Smooth muscle cell (in vitro differentiated cells): Measurements from ENCODE around the gene PTP4A2. TPM values are rescaled to one million over a fixed set of nuclear protein-coding genes. Genes with fewer than 3 reads are reported as not detected.

Experiments
- DNase-seq: peaks from one replicate; lab custom pipeline; 2025; ENCODE audit not compliant: unreplicated experiment; lab: John Stamatoyannopoulos, UW
- H2AFZ ChIP-seq: fragments of 200-600 bp; sonication (generic); 2 replicates; pipeline ENCODE4 v1.6.0; 2016; ENCODE audit warnings: antibody characterized with exemption, low read depth, mild to moderate bottlenecking
- H3F3A ChIP-seq: fragments of 200-600 bp; sonication (generic); 2 replicates; pipeline ENCODE4 v1.6.0; 2017; ENCODE audit warnings: antibody characterized with exemption, low read depth
- H3K27ac ChIP-seq: fragments of 200-600 bp; sonication (generic); 2 replicates; pipeline ENCODE4 v1.5.1; 2016; ENCODE audit warnings: low read depth, mild to moderate bottlenecking
- H3K27me3 ChIP-seq: fragments of 200-600 bp; sonication (generic); 2 replicates; pipeline ENCODE4 v1.6.1; 2016; ENCODE audit warnings: low read depth, mild to moderate bottlenecking
- H3K36me3 ChIP-seq: fragments of 200-600 bp; sonication (generic); 2 replicates; pipeline ENCODE4 v1.5.1; 2016; ENCODE audit warnings: low read depth
- H3K4me1 ChIP-seq: fragments of 200-600 bp; sonication (generic); 2 replicates; pipeline ENCODE4 v1.5.1; 2016; ENCODE audit warnings: low read depth
- H3K4me2 ChIP-seq: fragments of 200-600 bp; sonication (generic); 2 replicates; pipeline ENCODE4 v1.6.0; 2016; ENCODE audit warnings: mild to moderate bottlenecking
- H3K4me3 ChIP-seq: fragments of 200-600 bp; sonication (generic); 2 replicates; pipeline ENCODE4 v1.5.1; 2016; ENCODE audit warnings: mild to moderate bottlenecking
- H3K79me2 ChIP-seq: fragments of 200-600 bp; sonication (generic); 2 replicates; pipeline ENCODE4 v1.6.0; 2016; ENCODE audit warnings: low read depth, mild to moderate bottlenecking
- H3K9ac ChIP-seq: fragments of 200-600 bp; sonication (generic); 2 replicates; pipeline ENCODE4 v1.6.0; 2016; ENCODE audit warnings: low read depth
- H3K9me3 ChIP-seq: fragments of 200-600 bp; sonication (generic); replicated peaks from 2 replicates; pipeline ENCODE4 v1.5.1; 2016; ENCODE audit warnings: low read depth
- H4K20me1 ChIP-seq: fragments of 200-600 bp; sonication (generic); 2 replicates; pipeline ENCODE4 v1.6.0; 2016; ENCODE audit warnings: low read depth
- WGBS: methylation state at CpG from one replicate; pipeline ENCODE4 v1.1.7; 2016; ENCODE audit warnings: low lambda C conversion rate; 5-methylcytosine and 5-hydroxymethylcytosine counted together
- polyA plus RNA-seq: library from polyadenylated mRNA; unstranded; fragments of >200 nt; fragmentation: Nextera tagmentation; extraction: Ambion mirVana; gene quantifications from 2 replicates; pipeline ENCODE4 v1.2.1, GENCODE V29; 2016
- total RNA-seq: library from RNA; depleted of rRNA; stranded (reverse); fragments of >200 nt; gene quantifications from 2 replicates; pipeline ENCODE4 v1.2.3, GENCODE V29; 2014
- TF ChIP-seq, protein P1 (sequence below): fragments of 200-600 bp; sonication (generic); IDR thresholded peaks from 2 replicates; pipeline ENCODE4 v1.5.1; 2017; ENCODE audit warnings: borderline replicate concordance, mild to moderate bottlenecking, antibody characterized with exemption; ENCODE audit not compliant: insufficient read depth, poor library complexity, severe bottlenecking

PTP4A2 gene
- total and polyA plus RNA-seq, 2 experiments from 2014 or later, result 334 to 460 TPM

DNA sequence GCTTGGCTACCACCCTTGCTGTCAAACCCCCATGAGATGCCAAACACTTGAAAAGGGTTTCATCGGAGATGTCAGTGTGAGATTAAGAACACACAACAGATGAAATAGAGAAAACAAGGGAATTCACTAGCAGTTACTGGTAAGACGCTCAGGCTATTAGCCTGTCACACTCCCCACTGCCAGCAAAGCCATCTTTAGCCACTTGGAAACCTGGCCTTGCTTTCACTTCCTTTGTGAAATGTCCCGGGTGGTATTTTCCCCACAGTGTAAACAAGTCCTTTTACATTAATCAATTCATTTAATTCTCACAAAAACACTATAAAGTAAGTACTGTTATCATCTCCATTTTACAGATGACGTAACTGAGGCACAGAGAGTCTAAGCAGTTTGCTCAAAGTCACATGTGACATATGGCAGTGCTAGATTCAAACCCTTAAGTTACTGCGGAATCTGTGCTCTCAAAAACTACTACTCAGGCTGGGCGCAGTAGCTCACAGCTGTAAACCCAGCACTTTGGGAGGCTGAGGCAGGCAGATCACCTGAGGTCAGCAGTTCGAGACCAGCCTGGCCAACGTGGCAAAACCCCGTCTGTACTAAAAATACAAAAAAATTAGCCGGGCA, 42.8 kb upstream of the PTP4A2 start:
- TF ChIP-seq, protein P1, sequence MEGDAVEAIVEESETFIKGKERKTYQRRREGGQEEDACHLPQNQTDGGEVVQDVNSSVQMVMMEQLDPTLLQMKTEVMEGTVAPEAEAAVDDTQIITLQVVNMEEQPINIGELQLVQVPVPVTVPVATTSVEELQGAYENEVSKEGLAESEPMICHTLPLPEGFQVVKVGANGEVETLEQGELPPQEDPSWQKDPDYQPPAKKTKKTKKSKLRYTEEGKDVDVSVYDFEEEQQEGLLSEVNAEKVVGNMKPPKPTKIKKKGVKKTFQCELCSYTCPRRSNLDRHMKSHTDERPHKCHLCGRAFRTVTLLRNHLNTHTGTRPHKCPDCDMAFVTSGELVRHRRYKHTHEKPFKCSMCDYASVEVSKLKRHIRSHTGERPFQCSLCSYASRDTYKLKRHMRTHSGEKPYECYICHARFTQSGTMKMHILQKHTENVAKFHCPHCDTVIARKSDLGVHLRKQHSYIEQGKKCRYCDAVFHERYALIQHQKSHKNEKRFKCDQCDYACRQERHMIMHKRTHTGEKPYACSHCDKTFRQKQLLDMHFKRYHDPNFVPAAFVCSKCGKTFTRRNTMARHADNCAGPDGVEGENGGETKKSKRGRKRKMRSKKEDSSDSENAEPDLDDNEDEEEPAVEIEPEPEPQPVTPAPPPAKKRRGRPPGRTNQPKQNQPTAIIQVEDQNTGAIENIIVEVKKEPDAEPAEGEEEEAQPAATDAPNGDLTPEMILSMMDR, result no peak
- 89% methylated on average over 10 of the region's 10 CpGs for WGBS

DNA sequence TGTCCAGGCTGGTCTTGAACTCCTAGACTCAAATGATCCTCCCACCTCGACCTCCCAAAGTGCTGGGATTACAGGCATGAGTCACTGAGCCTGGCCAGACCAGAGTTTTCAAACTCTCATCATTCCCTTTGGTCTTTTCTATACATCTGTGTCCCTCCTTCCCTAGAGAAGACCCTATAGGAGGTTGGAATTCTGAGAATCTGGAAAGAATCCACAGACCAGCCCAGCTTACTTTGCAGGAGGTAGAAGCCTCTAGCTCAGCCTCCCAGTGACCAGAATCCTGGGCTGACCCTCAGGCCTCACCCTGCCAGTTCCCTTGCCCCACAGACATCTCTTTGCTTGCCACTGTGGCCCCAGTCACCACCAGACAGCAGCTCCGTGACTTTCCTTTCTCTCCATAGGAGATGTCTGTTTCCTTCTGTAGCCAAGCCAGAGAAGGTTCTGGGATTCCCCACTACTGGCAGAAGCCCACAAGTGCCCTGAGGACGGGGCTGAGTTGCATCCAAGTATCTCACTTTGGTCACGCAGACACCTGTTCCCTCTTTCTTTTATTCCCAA, 40.8 kb upstream of the PTP4A2 start:
- no peak for DNase-seq
- no peaks in the 10 kb centered on the region for H3K36me3 ChIP-seq
- no peaks in the 10 kb centered on the region for H3K9me3 ChIP-seq
- H4K20me1 ChIP-seq, result no peaks in the 10 kb centered on the region
- no peaks in the 10 kb centered on the region for H3F3A ChIP-seq
- H3K79me2 ChIP-seq, result no peaks in the 10 kb centered on the region
- no peaks in the 10 kb centered on the region for H3K4me1 ChIP-seq
- WGBS, result 62% methylated on average over 4 of the region's 4 CpGs
- H2AFZ ChIP-seq, result no peak overlapping the region
- H3K27ac ChIP-seq, result no peak overlapping the region
- H3K4me3 ChIP-seq, result no peak overlapping the region
- H3K4me2 ChIP-seq, result no peak overlapping the region
- H3K27me3 ChIP-seq, result no peaks in the 10 kb centered on the region
- no peak overlapping the region for H3K9ac ChIP-seq
- TF ChIP-seq, protein P1, result no peak

More for the DNA sequence above, 42.8 kb upstream of the PTP4A2 start:
- no peaks in the 10 kb centered on the region for H3K27me3 ChIP-seq
- no peak overlapping the region for H2AFZ ChIP-seq
- no peak overlapping the region for H3K9ac ChIP-seq
- peaks cover 4% of the 10 kb centered on the region for H3F3A ChIP-seq
- H3K4me2 ChIP-seq, result no peak overlapping the region
- H4K20me1 ChIP-seq, result no peaks in the 10 kb centered on the region
- H3K79me2 ChIP-seq, result no peaks in the 10 kb centered on the region
- no peak overlapping the region for H3K27ac ChIP-seq
- DNase-seq, result no peak
- H3K4me1 ChIP-seq, result no peaks in the 10 kb centered on the region
- no peak overlapping the region for H3K4me3 ChIP-seq
- H3K36me3 ChIP-seq, result no peaks in the 10 kb centered on the region
- no peaks in the 10 kb centered on the region for H3K9me3 ChIP-seq

DNA sequence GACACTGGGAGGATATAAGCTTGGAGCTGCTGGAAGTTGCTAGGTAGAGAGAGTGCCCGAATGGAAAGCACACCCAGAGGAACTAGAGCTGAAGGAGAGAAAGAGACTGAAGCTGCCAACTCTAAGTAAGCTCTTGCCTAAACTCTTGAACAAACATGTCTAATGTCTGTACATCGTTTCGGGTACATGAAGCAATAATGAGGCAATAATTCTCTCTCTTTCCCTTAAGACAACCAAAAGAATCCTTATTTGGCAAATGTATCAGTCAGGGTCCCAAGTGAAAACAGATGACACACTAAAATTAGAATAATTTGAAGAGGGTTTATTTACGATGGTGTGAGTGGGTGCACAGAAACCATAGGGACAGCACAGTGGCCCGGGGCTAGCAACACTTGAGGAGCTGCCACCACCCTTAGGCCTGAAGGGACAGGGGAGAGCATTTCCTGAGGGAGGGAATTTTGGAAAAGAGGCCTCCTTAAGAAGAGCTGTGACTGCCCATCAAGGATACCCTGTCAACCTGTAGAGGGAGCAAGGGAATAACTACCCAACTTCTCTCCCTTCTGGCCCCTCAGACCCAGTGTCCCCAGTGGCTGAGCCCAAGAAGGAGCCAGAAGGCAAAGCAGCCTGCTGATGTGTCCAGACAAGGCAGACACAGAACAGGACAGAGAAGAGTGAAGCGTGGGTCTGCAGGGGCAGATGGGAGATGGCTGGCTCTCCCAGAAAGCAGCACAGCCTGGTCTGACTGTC, 39.4 kb upstream of the PTP4A2 start:
- Histone ChIP-seq H3K9me3 (no peaks in the 10 kb centered on the region), H3K4me2 (no peak overlapping the region), H3K9ac (no peak overlapping the region), H2AFZ (peak overlapping the region; percentile 29), H3K36me3 (no peaks in the 10 kb centered on the region), H3K4me1 (no peaks in the 10 kb centered on the region), H3K4me3 (no peak overlapping the region), H3F3A (no peaks in the 10 kb centered on the region), H3K27ac (no peak overlapping the region), H4K20me1 (no peaks in the 10 kb centered on the region), H3K79me2 (no peaks in the 10 kb centered on the region), H3K27me3 (no peaks in the 10 kb centered on the region)
- WGBS, result 44% methylated on average over 6 of the region's 6 CpGs
- TF ChIP-seq, protein P1, result no peak
- DNase-seq, result no peak
